Measurements from ENCODE around the gene SOX8.

The SOX8 gene

GRCh38 chr16:974001-974601 lies 7.5 kb upstream of the SOX8 start:
- no peak for DNase-seq (ENCODE audit: low read depth)

- DNase-seq (ENCODE audit: low read depth): no peak
Measured at GRCh38 chr16:974611-975261, 6.8 kb upstream of the SOX8 start.

GRCh38 chr16:975291-975690 lies 6.3 kb upstream of the SOX8 start:
- no peak for DNase-seq (ENCODE audit: low read depth)

GRCh38 chr16:976389-976931 lies 5.1 kb upstream of the SOX8 start:
- no peak for DNase-seq (ENCODE audit: low read depth)

GRCh38 chr16:977081-977701 lies 4.4 kb upstream of the SOX8 start:
- no peak for DNase-seq (ENCODE audit: low read depth)

- no peak for DNase-seq (ENCODE audit: low read depth)
Measured at GRCh38 chr16:977896-978295, 3.7 kb upstream of the SOX8 start.

GRCh38 chr16:978403-978802 lies 3.2 kb upstream of the SOX8 start:
- no peak for DNase-seq (ENCODE audit: low read depth)

- DNase-seq (ENCODE audit: low read depth): no peak
Measured at GRCh38 chr16:979147-979546, 2.4 kb upstream of the SOX8 start.

- no peak for DNase-seq (ENCODE audit: low read depth)
Measured at GRCh38 chr16:979859-980594, 1.5 kb upstream of the SOX8 start.

GRCh38 chr16:980595-980854 lies 1.0 kb upstream of the SOX8 start:
- DNase-seq (ENCODE audit: low read depth): no peak

GRCh38 chr16:982145-983043 lies 824 bp downstream of the SOX8 start:
- no peak for DNase-seq (ENCODE audit: low read depth)

- no peak for DNase-seq (ENCODE audit: low read depth)
Measured at GRCh38 chr16:983044-984030, 1.8 kb downstream of the SOX8 start.

GRCh38 chr16:984121-984694 lies 2.6 kb downstream of the SOX8 start:
- no peak for DNase-seq (ENCODE audit: low read depth)

- DNase-seq (ENCODE audit: low read depth): no peak
Measured at GRCh38 chr16:984736-985636, 3.4 kb downstream of the SOX8 start.

GRCh38 chr16:985646-986400 lies 4.3 kb downstream of the SOX8 start:
- no peak for DNase-seq (ENCODE audit: low read depth)

- no peak for DNase-seq (ENCODE audit: low read depth)
Measured at GRCh38 chr16:986411-986810, 4.8 kb downstream of the SOX8 start.

GRCh38 chr16:986925-987582 lies 5.5 kb downstream of the SOX8 start:
- no peak for DNase-seq (ENCODE audit: low read depth)

- DNase-seq (ENCODE audit: low read depth): no peak
Measured at GRCh38 chr16:987906-988305, 6.3 kb downstream of the SOX8 start.
